GM12875 (cell line): ENCODE data around the gene P4HB.

Experiments used
- H3K4me3 ChIP-seq: one replicate; pipeline ENCODE4 v1.5.1; 2011; ENCODE audit warnings: low read depth, low read length, control low read depth
- CTCF ChIP-seq: IDR thresholded peaks from 2 replicates; pipeline ENCODE4 v1.5.1; 2011; ENCODE audit warnings: low read depth, mild to moderate bottlenecking, control low read depth, inconsistent platforms, low read length, moderate library complexity, borderline replicate concordance; ENCODE audit not compliant: insufficient read depth

P4HB gene

DNA sequence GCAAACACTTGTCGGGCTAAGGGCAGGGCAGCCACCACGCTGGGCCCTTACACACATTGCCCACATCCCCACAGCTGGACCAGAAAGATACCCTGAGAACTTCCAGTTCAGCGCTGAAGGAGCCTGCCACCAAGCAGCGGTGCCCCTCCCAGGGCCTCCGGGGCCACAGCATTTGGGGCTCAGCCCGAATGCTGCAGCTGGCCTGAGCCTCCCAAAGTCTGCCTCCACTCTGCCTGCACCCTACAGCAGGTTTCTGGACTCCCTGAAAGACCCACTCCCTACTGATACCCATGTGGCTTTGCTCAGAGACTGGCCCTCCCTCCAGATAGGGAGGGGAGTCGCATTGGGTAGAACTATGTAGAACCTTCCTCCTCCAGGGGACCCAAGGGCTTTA, 28.8 kb downstream of the P4HB start:
- no peak for TF ChIP-seq CTCF
- peak overlapping the region; percentile 1 for H3K4me3 ChIP-seq

GRCh38 chr17:81829858-81830257, 30.5 kb downstream of the P4HB start:
- H3K4me3 ChIP-seq: no peak overlapping the region
- TF ChIP-seq CTCF: no peak

DNA sequence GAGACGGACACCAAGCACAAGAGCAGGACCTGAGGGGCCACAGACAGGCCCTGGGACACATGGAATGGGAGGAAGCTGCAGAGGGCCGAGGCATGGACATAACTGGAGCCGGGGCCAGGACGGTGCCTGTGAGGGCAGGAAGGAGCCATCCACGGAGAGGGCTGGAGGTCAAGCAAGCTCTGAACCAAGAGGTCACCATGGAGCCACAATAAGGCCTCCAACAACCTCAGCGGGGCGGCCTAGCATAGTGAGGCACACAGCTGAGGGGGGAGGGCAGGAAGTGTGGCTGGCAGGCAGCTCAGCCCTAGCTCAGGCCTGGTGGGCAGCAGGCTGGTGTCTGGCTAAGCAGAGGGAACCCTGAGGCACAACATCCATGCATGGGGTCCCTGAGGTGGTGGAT, 31.7 kb downstream of the P4HB start:
- H3K4me3 ChIP-seq: no peak overlapping the region
- TF ChIP-seq CTCF: no peak

DNA sequence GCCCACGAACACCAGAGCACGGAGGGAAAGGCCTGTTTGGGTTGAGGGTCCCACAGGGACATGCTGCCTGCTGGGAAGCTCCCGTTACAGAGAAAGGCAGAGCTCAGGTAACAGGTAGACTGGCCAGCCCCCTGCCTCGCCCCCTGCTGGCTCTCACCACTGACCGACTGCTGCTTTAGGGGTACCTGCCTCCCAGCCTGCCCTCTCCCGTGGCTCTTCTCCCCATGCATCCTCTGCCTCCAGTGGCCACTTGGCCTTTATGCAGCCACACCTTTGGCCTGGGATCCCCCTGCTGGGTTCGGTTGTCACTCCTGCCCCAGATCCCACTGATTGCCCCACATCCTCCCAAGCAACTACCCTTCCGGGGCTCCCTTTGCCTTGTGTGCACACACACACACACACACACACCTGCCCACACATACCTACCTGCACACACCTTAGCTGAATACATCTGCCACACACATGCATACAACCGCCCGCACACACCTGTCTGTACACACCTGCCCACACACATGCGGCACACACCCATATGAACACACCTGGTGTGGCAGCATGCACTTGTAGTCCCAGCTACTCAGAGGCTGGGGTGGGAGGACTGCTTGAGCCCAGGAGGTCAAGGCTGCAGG, 34.4 kb downstream of the P4HB start:
- no peak overlapping the region for H3K4me3 ChIP-seq
- no peak for TF ChIP-seq CTCF

- no peak for TF ChIP-seq CTCF
- no peak overlapping the region for H3K4me3 ChIP-seq
Measured at GRCh38 chr17:81824595-81824994, 35.7 kb downstream of the P4HB start.

- TF ChIP-seq CTCF: no peak
Measured at GRCh38 chr17:81823820-81824550, 36.4 kb downstream of the P4HB start.

GRCh38 chr17:81822996-81823819, 37.1 kb downstream of the P4HB start:
- no peak for TF ChIP-seq CTCF
- no peak overlapping the region for H3K4me3 ChIP-seq

More at GRCh38 chr17:81823820-81824550, 36.4 kb downstream of the P4HB start:
- H3K4me3 ChIP-seq: no peak overlapping the region
